Skeletal muscle cell (primary cell): ENCODE data around the gene NCMAP.

ENCODE experiments used
- DNase-seq: peaks from one replicate; pipeline ENCODE4 v3.0.0-alpha.2; 2010; ENCODE audit warnings: low read depth
- H3K4me3 ChIP-seq: 2 replicates; pipeline ENCODE4 v1.5.1; 2011; ENCODE audit warnings: low read depth, mild to moderate bottlenecking, control low read depth, low read length, moderate library complexity

NCMAP gene

DNA sequence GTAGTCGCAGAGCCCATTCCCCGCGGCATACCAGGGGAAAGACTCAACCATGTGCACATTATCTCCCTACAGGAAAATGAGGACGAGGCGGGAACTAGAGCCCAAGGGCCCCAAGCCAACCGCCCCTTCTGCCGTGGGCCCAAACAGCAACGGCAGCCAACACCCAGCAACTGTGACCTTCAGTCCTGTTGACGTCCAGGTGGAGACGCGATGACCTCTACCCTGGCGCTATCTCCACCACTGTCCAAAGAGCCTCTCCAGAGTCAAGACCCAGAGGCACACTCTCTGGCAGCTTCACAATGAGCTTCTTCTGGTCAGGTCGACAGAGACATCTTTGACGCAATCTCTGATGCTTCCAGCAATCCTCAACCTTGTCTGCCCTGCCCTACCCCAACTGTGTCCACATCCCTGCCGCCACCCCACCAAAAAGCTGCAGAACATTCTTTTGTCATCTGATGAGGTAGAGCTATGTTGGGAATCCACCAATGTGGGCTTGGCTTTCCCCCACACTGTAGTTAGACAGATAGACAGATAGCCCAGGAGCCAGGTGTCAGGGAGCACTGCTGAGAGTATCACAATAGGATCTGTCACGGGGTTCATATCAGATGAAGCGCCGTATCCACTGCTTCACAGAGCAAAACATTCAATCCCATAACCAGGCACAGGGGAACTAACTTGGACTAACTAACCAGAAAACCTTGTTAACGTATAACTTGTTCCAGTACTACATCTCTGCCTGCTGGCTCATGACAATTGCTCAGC is 49.8 kb downstream of the NCMAP start:
- H3K4me3 ChIP-seq: no peak overlapping the region
- DNase-seq: no peak

DNA sequence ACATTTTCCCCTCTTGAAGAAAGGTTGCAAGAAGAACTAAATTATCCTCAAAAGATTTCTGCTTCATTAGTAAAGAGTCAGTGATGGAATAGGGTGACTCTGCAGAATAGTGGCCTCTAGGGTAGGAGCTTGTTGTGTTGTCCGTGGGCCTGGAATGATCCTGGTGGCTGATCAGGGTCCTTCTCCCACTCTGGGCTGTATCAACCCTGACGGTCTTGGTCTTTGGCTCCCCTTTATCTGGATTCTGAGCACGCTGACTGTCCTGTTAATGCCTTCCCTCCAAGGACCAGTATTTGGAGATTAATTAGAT is 50.4 kb downstream of the NCMAP start:
- no peak for DNase-seq
- H3K4me3 ChIP-seq: no peak overlapping the region

DNA sequence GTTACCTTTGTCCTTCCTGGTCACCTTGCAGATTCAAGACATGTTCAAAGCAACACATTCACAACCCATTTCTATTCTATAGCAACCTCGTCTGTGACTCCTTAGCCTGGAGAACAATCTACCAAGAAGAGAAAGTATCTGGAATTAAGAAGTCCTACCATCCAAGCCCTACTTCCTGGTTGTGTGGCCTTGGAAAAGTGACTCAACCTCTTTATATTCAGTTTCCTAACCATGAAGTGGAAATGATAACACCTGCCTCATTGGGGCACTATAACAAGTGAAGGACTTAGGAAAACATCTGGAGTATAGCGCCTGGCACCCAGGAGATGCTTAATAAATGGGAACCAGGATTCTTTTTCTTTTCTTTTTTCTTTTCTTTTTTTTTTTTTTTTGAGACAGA is 50.7 kb downstream of the NCMAP start:
- H3K4me3 ChIP-seq: no peak overlapping the region
- DNase-seq: no peak

DNA sequence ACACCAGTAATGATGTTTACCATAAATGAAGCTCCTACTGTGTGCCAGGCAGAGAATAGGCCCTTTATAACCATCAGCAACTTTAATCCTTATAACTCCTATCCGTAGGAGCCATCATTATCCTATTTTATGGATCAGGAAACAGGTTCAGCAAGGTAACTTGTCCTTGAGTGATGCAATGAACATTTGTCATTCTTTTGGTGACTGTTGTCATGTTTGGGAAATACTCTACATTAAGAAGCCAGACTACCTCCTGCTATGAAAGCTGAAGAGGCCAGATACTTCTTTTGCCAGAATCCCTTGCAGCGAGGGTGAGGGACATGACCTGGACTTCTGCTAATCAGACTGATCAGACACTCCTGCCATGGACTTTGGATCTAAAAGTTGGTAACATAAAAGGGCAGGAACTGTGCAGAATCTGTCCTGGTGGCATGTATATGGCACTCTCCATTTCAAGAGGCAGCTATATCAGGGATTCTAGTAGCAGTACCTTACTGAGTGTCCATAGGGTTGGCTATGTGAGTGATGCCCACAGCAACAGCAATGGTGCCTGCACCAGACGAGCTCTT is 54.1 kb downstream of the NCMAP start:
- H3K4me3 ChIP-seq: no peak overlapping the region
- DNase-seq: no peak

DNA sequence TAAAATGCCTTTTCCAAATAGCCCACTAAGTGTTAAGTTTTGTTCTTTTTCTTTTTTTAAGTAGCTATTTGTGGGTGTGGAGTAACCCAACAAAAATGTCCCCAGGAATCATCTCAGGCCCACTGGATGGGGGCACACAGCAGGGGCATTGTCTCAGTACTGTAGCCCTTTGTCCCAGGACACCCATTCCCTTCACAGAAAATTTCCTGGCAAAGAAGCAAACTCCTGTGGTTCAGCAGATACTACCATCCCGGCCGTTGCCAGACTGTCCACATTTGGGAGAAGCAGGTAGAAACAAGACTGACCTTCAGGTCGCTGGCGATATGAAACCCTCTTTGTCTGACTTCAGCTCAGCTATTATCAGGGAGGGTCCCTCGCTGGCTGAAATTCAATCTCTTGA is 63.5 kb downstream of the NCMAP start:
- no peak for DNase-seq
- H3K4me3 ChIP-seq: no peak overlapping the region

DNA sequence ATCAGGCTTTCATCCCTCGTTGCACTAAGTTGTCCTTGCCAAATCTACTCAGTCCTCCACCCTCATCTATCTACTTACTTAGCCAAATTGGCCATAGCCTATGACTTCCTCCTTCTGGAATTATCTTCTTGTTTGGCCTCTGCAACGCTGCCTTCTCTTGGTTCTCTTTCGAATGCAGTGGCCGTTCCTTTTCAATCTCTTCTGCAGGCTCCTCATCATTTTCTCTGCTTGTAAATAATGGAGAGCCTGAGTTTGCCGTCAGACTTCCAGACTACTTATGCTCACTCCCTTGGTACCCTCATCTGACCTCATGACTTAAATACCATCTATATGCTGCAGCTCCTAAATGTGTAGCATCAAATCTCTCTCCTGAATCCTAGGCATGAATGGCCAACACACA is 64.8 kb downstream of the NCMAP start:
- no peak for DNase-seq
- no peak overlapping the region for H3K4me3 ChIP-seq

DNA sequence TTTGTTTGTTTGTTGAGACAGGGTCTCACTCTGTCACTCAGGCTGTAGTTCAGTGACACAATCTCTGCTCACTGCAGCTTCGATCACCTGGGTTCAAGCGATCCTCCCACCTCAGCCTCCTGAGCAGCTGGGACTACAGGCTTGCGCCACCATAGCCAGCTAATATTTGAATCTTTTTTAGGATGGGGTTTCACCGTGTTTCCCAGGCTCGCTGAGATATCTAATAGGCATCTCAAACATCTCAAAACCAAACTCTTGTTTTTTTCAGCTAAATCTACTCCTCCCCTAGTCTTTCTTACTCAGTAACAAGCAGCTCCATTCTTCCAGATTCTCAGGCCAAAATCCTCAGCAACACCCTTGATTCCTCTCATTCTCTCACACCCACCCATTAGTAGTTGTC is 65.2 kb downstream of the NCMAP start:
- no peak for DNase-seq
- no peak overlapping the region for H3K4me3 ChIP-seq

DNA sequence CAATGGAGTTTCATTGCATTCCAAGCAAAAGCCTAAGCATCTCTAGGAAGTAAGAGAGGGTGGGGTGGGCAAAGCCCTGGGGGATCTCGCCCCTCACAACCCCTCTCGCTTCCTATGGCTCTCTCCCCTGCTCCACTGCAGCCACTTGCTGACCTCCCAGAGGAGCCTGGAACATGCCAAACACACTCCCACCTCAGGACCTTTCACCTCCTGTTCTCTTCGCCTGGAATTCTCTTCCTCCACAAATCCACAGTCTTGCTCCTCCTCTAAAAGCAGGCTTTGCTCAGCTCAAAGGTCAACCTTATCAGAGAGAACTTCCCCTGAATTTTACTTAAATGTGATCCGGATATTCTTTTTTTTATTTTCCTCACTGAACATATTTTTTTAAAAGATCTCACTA is 66.3 kb downstream of the NCMAP start:
- no peak overlapping the region for H3K4me3 ChIP-seq
- DNase-seq: no peak

DNA sequence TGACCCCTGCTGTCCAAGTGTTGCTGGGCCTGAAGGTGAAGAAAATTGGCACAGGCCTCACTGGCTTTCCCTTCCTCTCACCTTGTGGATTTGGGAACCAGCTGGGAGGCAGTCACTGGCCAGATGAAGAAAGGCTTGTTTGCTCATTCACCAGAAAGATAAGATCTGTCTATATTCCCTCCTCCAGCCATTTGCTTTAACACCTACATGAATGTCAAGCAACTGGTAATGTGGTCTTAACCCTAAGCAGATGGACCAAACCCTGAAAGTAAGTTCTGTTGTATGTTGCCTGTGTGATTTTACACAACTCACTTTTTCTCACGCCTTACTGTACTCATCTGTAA is 76.9 kb downstream of the NCMAP start:
- no peak for DNase-seq
- H3K4me3 ChIP-seq: no peak overlapping the region

DNA sequence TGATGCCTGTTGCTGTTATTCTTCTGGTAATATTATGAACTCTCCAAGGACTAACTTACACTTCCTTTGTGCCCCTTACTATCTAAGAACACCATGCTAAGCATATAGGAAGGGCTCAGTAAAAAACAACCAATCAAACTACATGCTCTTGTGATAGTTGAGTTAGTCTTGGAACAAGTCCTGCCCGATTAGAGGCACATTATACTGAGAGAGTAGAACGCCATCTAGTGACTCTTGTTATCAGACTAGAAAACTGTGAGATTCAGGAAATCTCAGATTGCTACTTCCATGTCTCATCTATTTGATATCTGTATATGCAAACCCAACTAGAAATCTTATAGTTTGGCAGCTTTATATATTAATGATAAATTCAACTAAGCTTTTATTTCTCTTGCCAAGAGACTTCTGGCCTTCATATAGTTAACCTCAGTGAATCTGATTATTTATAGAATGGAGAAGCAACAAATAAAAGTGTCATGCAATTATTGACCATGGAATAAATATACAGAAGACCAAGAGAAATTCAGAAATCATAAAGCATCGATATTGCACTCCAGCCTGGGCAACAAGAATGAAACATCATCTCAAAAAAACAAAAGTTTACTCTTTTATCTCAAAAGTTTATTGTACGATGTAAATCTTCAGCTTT is 79.4 kb downstream of the NCMAP start:
- DNase-seq: peak; percentile 39
- no peak overlapping the region for H3K4me3 ChIP-seq

DNA sequence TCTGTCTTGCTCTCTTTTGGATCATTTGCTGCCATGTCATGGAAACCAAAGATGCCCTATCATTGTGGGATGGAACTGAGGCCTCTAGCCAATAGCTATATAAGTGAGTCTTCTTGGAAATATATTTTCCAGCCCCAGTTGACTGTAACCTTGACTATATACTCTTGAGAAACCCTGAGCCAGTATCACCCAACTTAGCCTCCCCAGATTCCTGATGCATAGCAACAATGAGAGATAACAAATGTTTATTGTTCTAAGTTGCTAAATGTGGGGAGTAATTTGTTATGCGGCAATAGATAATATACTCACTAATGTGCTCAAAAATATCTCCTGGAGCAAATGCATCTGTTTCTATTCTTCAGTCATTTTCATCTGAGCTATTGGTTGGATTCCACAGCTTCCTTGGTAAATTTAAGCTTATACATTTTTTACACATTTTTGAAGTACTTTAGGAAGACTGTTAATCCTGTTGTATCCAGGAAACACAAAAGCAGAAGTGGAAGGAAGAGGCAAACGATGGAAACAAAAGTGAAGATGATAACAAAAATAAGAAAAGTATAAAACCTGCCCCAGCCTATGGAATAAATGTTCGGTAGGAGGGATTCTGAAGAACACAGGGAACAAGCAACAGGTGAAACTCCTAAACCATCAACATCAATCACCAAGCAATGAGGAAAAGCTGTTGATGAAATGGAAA is 80.9 kb downstream of the NCMAP start:
- no peak for DNase-seq
- H3K4me3 ChIP-seq: no peak overlapping the region

DNA sequence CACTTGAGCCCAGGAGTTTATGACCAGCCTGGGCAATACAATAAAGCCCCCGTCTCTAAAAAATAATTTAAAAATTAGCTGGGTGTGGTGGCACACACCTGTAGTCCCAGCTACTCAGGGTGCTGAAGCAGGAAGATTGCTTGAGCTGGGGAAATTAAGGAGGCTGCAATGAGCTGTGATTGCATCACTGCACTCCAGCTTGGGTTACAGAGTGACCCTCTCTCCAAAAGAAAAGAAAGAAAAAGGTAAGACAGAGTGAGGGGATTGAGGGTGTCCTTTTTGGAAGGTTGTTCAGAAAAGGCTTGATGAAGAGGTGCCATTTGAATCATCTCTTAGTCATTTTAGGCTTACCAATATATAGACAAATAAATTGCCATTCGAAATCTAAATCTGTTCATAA is 83.2 kb downstream of the NCMAP start:
- H3K4me3 ChIP-seq: no peak overlapping the region

DNA sequence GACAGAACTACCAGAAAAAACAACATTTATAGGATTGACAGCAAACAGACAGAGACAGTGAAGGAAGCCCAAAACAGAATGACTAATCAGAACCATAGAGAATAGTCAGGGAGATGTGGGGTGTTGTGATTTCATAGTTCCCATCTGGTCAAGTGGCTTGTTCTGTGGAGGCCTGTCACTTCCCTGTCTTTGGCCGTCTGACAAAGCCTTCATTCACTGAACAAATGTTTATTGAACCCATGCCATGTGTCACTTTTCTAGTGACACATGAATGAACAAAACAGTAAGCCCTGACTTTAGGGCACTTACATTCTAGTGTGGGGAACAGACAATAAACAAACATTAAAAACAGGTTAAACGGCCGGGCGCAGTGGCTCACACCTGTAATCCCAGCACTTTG is 84.0 kb downstream of the NCMAP start:
- no peak overlapping the region for H3K4me3 ChIP-seq
- no peak for DNase-seq

More for the DNA sequence above, 83.2 kb downstream of the NCMAP start:
- DNase-seq: no peak

DNA sequence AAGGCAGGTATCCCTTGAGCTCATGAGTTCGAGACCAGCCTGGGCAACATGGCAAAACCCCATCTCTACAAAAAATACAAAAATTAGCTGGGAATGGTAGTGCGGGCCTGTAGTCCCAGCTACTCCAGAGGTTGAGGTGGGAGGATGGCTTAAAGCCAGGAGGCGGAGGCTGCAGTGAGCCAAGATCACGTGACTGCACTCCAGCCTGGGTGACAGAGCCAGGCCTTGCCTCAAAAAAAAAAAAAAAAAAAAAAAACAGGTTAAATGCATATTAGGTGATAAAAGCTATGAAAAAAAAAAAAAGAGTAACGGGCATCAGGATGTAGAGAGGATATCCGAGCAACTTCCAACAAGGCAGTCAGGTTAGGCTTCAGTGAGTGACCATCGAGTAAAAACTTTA is 84.4 kb downstream of the NCMAP start:
- no peak overlapping the region for H3K4me3 ChIP-seq
- DNase-seq: no peak

DNA sequence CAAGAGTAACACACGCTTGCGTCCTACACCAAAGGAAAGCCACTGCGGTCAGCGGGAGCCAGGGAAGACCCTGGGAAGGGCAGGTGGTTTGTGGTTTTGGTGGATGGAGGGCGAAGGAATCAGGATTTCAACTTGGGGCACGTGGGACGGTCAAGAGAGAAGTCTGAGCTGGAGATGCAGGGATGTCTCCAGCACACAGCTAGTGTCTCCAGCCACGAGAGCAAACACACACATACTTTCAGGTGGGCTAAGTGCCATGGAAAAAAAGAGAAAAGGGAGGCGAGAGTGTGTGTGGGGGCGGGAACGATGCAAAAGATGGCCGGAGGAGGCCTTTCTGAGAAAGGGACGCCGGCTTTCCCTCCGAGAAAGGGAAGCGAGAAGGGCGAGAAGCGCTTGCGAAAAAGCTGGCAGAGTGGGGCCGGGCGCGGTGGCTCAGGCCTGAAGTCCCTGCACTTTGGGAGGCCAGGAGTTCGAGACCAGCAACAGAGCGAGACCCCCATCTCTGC is 85.8 kb downstream of the NCMAP start:
- DNase-seq: no peak
- peak overlapping the region; percentile 83 for H3K4me3 ChIP-seq

DNA sequence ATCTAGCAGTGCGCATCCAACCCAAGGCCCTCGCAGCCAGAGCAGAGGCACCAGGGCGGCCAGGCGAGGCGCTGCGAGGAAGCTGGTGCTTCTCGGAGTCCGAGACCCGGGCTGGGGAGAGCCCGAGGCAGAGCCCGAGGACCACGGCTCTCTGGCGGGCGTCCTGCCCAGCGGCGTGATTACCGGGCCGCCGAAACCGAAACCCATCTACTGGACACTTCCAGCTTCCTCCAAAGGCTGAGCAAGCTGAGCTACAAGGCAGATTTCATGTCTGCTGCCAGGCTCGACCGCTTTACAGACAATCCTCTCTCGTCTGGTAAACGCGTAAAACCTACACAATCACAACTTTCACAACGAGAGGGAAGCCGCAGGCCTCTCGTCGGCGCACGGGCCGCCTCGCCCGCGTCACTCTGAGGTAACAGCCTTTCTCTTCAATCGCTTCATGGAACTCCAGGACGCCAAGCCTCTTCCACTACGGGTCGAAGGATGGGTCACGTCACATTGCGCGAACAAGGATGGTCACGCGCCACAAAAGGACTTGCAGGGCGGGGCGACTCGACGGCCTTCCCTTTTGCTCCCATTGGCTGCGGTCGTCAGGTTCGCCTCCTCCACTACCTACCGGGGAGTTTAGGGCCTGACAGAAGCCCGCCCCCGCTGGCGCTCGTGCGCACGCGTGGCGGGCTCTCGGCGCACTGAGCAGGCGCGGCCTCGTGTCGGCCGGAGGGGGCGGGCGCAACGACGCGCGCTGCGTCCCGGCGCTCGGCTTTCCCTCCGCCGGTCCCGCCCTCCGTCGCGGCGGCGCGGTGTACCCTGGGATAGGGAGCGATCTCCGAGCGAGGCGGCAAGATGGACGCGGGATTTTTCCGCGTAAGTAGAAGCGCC is 86.8 kb downstream of the NCMAP start, which contains the start of gene SRRM1:
TSS of gene SRRM1 (plus strand) at position 822 of the 882 bp plus-strand sequence. CDS start at position 847, 25 bp downstream.
- H3K4me3 ChIP-seq: peak within 1 kb of the TSS; percentile 96
- peak; percentile 100 for DNase-seq

DNA sequence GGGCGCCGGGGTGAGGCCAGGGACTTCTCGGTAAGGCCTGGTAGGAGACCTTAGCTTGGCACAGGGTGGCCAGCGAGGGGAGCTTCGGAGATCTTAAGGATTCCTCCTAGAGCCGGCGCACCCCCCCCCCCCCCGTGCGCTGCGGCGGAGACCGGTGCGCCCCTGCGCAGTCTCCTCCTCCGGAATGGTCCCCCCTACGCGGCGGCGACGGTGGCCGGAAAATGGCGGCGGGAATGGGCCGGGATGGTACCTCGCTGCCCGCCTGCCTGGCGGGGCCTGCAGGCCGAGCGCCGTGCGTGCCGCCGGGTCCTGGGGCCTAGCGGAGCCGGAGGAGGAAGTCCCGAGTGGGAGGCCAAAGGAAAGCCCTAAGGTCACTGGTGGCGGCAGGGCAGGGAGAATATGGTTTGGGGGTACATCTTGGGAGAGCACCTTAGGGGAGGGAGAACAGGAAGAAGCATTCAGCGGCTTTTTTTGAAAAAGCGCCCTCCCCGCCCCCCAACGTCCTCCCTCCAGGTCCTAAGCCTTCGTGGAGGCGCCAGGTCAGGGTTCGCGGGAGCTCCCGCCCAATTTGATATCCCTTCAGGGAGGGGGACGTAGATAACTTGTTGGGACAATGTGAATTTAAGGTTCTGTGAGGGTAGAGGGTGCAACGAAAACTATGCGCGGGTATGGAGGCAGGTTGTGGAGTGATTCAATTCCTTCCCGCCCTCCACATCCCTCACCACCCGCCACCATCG is 87.6 kb downstream of the NCMAP start:
- no peak for DNase-seq
- H3K4me3 ChIP-seq: peak overlapping the region; percentile 96

DNA sequence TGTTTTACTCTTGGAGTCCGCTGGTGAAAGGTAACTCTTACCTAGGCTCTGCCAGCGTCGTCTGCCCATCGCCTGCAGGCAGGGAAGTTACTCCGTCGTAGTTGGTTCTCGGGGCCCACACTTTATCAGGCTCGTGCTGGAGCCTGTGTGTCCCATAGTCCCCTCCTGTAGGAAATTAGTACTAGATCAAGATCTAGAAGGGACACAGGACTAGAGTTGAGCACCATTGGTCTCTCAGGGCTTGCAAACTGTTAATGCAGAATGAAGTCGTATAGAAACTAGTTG is 88.2 kb downstream of the NCMAP start:
- no peak for DNase-seq
- peak overlapping the region; percentile 96 for H3K4me3 ChIP-seq

DNA sequence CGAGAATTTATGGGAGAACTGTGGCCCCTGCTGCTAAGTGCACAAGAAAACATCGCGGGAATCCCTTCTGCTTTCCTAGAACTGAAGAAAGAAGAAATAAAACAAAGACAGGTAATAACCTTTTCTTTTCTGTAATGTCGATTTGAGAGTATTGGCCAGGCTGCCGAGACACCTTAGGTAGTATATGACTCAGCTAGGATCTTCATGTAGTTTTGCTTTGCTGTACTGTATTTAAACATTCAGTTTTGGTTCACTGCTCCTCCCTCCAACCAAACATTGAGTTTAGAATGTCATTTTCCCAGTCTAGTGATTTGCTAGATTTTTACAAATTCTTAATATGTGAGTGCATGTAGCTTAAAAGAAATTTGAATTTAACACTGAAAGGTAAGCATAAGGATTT is 93.0 kb downstream of the NCMAP start:
- DNase-seq: no peak
- no peak overlapping the region for H3K4me3 ChIP-seq
